NCI-H1694 (cell line): ENCODE results near the gene SLC11A1.

Experiments used
- DNase-seq: peaks from one replicate; lab custom pipeline; 2025; lab: John Stamatoyannopoulos, UW

The SLC11A1 gene

GRCh38 chr2:218435003-218435982 is 53.2 kb downstream of the SLC11A1 start:
- DNase-seq: no peak

DNA sequence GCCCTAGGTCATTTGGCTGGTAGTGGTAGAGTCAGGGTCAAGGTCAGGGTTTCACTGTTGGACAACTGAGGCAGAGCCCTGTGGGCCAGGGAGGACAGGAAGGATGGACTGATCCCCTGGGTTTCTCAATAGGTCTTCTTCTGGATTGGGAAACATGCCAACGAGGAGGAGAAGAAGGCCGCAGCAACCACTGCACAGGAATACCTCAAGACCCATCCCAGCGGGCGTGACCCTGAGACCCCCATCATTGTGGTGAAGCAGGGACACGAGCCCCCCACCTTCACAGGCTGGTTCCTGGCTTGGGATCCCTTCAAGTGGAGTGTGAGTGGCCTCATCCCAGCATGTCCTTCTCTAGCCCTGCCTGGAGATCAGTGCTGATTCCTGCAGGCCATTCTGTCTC is 54.9 kb downstream of the SLC11A1 start:
- no peak for DNase-seq

GRCh38 chr2:218437969-218438368 is 55.9 kb downstream of the SLC11A1 start:
- no peak for DNase-seq

- no peak for DNase-seq
Measured at GRCh38 chr2:218438596-218438995, 56.5 kb downstream of the SLC11A1 start.

- DNase-seq: no peak
Measured at GRCh38 chr2:218444692-218445357, 62.8 kb downstream of the SLC11A1 start.

GRCh38 chr2:218445602-218446001 is 63.5 kb downstream of the SLC11A1 start:
- DNase-seq: no peak
